Epithelial cell of esophagus (primary cell): ENCODE data around the gene TP53.
A peak's percentile ranks its signal among the peaks of the same experiment; 100 is the strongest.

Source experiments
- DNase-seq: peaks from one replicate; pipeline ENCODE4 v3.0.0; 2010; ENCODE audit warnings: low read depth
- H3K4me3 ChIP-seq: 2 replicates; pipeline ENCODE4 v1.5.1; 2011; ENCODE audit warnings: mild to moderate bottlenecking, low read length, control low read depth
- CTCF ChIP-seq: IDR thresholded peaks from 2 replicates; pipeline ENCODE4 v1.5.1; 2011; ENCODE audit warnings: low read depth, mild to moderate bottlenecking, low read length, control low read depth, inconsistent platforms; ENCODE audit not compliant: insufficient read depth; ENCODE audit errors: missing control alignments

The TP53 gene

GRCh38 chr17:7713782-7714181 is 26.5 kb upstream of the TP53 start:
- TF ChIP-seq CTCF = no peak
- DNase-seq = no peak

GRCh38 chr17:7712111-7712771 is 25.0 kb upstream of the TP53 start:
- no peak overlapping the region for H3K4me3 ChIP-seq
- DNase-seq = no peak
- TF ChIP-seq CTCF = no peak

More at GRCh38 chr17:7713782-7714181, 26.5 kb upstream of the TP53 start:
- no peak overlapping the region for H3K4me3 ChIP-seq

- peak; percentile 26 for TF ChIP-seq CTCF
- no peak overlapping the region for H3K4me3 ChIP-seq
- DNase-seq = no peak
Observed at GRCh38 chr17:7711051-7711755, 23.9 kb upstream of the TP53 start.

GRCh38 chr17:7710301-7710700 is 23.0 kb upstream of the TP53 start:
- DNase-seq = no peak
- H3K4me3 ChIP-seq = no peak overlapping the region
- TF ChIP-seq CTCF = no peak

- no peak overlapping the region for H3K4me3 ChIP-seq
- TF ChIP-seq CTCF = no peak
- DNase-seq = no peak
Observed at GRCh38 chr17:7709031-7709430, 21.7 kb upstream of the TP53 start.

- DNase-seq = no peak
- no peak overlapping the region for H3K4me3 ChIP-seq
Observed at GRCh38 chr17:7707858-7708750, 20.8 kb upstream of the TP53 start.

More at GRCh38 chr17:7707858-7708750, 20.8 kb upstream of the TP53 start:
- TF ChIP-seq CTCF = no peak
